ENCODE results near the gene CCL2.

DNA sequence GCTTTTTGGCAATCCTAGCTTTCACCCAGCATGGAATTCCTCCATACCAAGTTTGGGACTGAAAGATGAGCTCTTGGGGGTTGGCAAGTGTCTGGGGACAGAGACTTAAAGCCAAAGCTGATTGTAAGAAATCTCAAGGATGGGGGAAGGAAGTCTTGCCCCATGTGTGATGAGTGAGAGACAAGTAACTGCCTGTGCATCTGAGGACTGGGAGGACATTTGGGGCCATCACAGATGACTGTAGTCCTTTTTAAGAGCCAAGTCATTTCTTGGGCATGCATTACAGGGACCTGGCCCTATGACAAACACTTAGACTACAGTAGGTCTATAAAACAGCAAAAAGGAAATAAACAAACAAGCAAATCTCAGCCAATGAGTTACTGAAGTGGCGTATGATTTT, 36.3 kb upstream of the CCL2 start:
- TF ChIP-seq, protein P1, sequence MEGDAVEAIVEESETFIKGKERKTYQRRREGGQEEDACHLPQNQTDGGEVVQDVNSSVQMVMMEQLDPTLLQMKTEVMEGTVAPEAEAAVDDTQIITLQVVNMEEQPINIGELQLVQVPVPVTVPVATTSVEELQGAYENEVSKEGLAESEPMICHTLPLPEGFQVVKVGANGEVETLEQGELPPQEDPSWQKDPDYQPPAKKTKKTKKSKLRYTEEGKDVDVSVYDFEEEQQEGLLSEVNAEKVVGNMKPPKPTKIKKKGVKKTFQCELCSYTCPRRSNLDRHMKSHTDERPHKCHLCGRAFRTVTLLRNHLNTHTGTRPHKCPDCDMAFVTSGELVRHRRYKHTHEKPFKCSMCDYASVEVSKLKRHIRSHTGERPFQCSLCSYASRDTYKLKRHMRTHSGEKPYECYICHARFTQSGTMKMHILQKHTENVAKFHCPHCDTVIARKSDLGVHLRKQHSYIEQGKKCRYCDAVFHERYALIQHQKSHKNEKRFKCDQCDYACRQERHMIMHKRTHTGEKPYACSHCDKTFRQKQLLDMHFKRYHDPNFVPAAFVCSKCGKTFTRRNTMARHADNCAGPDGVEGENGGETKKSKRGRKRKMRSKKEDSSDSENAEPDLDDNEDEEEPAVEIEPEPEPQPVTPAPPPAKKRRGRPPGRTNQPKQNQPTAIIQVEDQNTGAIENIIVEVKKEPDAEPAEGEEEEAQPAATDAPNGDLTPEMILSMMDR (IDR thresholded peaks at IDR 0.05), result no peak
- no peak for TF ChIP-seq POLR2A (IDR thresholded peaks at IDR 0.05)

All from Peyer's patch (tissue), 4 donors.